Body of pancreas (tissue), 4 donors: ENCODE results near the gene ZNF518A.

ENCODE experiments used
- POLR2A ChIP-seq, 3 donors: fragments of 450-650 bp; IDR thresholded peaks; one replicate each; pipeline ENCODE4 v1.6.1; 2016; ENCODE audit warnings: antibody characterized with exemption in 3 of 3, mild to moderate bottlenecking in 2 of 3
- TF ChIP-seq, protein P1 (sequence below), 7 experiments: fragments of 450-650 bp in 4 of 7; fragments of 200-600 bp in 3 of 7; sonication (generic) in 3 of 7; IDR thresholded peaks; one replicate each; pipeline ENCODE4 v1.5.1; 2016 to 2019; ENCODE audit warnings: antibody characterized with exemption in 7 of 7

DNA sequence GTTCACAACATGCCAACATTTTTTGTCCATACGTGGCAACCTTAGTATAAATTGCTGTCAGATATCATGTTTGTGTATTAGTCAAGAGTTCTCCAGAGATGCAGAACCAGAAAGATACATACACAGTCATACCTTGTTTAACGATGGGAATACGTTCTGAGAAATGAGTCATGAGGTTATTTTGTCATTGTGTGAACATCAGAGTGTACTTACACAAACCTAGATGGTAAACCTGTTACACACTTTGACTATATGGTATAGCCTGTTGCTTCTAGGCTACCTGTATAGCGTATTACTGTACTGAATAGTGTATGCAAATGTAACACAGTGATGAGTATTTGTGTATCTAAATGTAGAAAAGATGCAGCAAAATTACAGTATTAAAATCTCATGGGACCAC lies 22.3 kb downstream of the ZNF518A start:
- TF ChIP-seq, protein P1, sequence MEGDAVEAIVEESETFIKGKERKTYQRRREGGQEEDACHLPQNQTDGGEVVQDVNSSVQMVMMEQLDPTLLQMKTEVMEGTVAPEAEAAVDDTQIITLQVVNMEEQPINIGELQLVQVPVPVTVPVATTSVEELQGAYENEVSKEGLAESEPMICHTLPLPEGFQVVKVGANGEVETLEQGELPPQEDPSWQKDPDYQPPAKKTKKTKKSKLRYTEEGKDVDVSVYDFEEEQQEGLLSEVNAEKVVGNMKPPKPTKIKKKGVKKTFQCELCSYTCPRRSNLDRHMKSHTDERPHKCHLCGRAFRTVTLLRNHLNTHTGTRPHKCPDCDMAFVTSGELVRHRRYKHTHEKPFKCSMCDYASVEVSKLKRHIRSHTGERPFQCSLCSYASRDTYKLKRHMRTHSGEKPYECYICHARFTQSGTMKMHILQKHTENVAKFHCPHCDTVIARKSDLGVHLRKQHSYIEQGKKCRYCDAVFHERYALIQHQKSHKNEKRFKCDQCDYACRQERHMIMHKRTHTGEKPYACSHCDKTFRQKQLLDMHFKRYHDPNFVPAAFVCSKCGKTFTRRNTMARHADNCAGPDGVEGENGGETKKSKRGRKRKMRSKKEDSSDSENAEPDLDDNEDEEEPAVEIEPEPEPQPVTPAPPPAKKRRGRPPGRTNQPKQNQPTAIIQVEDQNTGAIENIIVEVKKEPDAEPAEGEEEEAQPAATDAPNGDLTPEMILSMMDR (IDR thresholded peaks at IDR 0.05), result no peak
- TF ChIP-seq POLR2A (IDR thresholded peaks at IDR 0.05), result no peak
